SK-N-MC (cell line): Measurements from ENCODE around the gene NPBWR2.

Source experiments
- EZH2 ChIP-seq: fragments of 200-600 bp; sonication (generic); IDR thresholded peaks from one replicate; pipeline ENCODE4 v1.6.1; 2017; ENCODE audit warnings: antibody characterized with exemption
- FOXP2 ChIP-seq: optimal IDR thresholded peaks from 2 replicates; pipeline ENCODE3; 2011; ENCODE audit warnings: mild to moderate bottlenecking, moderate library complexity; ENCODE audit not compliant: insufficient read depth; ENCODE audit errors: extremely low read length, control extremely low read depth
- POLR2AphosphoS5 ChIP-seq: IDR thresholded peaks from 2 replicates; pipeline ENCODE4 v1.6.1; 2012; ENCODE audit warnings: mild to moderate bottlenecking, low read depth, low read length, borderline replicate concordance

DNA sequence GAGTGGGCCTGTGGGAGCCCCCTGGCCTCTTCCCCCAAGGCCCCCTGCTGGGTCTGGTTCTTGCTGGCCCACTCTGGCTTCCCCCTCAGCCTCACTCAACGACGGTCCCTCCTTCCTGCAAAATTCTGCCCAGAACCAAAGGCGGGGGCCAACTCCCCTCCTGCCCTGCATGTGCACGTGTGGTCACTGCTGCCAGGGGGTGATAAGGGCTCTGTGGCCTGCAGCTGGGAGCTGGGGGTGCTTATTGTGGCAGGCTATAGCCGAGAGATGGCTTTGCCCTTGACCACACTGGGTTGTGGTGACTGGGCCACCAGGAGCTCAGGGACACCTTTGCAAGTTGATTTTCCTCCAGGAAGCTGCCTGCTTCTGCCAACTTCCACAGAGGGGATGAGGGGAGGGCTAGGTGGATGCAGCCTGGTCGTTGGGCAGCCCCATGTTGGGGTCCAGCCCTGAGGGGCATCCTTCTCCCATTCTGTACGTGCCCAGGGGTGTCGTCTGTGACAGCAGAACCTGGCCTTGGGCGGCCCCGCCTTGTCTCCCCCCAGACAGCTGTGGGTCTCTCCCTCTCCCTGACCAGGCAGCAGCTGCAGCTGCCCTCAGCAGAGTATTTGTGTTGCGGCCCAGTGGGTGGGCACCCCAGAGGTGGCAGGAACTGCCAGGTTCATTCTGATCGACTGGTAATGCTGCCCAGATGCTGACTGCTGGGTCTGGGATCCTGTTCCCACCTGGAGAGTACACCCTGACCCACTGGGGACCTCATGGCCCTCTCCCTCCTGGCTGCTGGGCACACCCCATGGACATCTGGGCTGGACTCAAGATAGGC is 38.8 kb downstream of the NPBWR2 start:
- TF ChIP-seq EZH2, result no peak
- no peak for TF ChIP-seq POLR2AphosphoS5
- no peak for TF ChIP-seq FOXP2
